ENCODE results near the gene ADRA2C. TPM values are rescaled to one million over a fixed set of nuclear protein-coding genes. Genes with fewer than 3 reads are reported as not detected.
"Not testable (repeated sequence)": the region's sequence is repeated elsewhere in the genome, so short reads cannot be mapped to it uniquely, and the experiment has no call there.

ADRA2C gene
- total RNA-seq, 1 experiment from 2014 or later: not detected

GRCh38 chr4:3814053-3814570, 47.9 kb downstream of the ADRA2C start:
- H3K9ac ChIP-seq (ENCODE audit: low read length): no peak overlapping the region
- ATAC-seq (no peak), DNase-seq (no peak)
- CTCF ChIA-PET: no interaction called here
- no peaks in the 10 kb centered on the region for H3K4me1 ChIP-seq (ENCODE audit: insufficient read depth, low read length)
- POLR2A ChIA-PET (ENCODE audit: unreplicated experiment): no interaction called here
- H3K4me2 ChIP-seq (ENCODE audit: low read length): no peak overlapping the region
- no peaks in the 10 kb centered on the region for H3K9me2 ChIP-seq (replicated peaks; ENCODE audit: low read length)
- intact Hi-C loops (cut with micrococcal nuclease): no loop called here
- H2AFZ ChIP-seq (ENCODE audit: low read length): no peak overlapping the region
- H4K20me1 ChIP-seq (ENCODE audit: low read length): no peaks in the 10 kb centered on the region
- no peaks in the 10 kb centered on the region for H3K79me2 ChIP-seq (ENCODE audit: low read length)
- H3K9me3 ChIP-seq (ENCODE audit: low read length): no peaks in the 10 kb centered on the region
- no peak overlapping the region for H3K4me3 ChIP-seq (ENCODE audit: low read length)
- TF ChIP-seq EZH2 (IDR thresholded peaks at IDR 0.05; ENCODE audit: low read length, unreplicated experiment) (no peak), EZH2phosphoT487 (IDR thresholded peaks at IDR 0.05; ENCODE audit: borderline replicate concordance, low read length) (no peak)
- TF ChIP-seq, protein P1, sequence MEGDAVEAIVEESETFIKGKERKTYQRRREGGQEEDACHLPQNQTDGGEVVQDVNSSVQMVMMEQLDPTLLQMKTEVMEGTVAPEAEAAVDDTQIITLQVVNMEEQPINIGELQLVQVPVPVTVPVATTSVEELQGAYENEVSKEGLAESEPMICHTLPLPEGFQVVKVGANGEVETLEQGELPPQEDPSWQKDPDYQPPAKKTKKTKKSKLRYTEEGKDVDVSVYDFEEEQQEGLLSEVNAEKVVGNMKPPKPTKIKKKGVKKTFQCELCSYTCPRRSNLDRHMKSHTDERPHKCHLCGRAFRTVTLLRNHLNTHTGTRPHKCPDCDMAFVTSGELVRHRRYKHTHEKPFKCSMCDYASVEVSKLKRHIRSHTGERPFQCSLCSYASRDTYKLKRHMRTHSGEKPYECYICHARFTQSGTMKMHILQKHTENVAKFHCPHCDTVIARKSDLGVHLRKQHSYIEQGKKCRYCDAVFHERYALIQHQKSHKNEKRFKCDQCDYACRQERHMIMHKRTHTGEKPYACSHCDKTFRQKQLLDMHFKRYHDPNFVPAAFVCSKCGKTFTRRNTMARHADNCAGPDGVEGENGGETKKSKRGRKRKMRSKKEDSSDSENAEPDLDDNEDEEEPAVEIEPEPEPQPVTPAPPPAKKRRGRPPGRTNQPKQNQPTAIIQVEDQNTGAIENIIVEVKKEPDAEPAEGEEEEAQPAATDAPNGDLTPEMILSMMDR (conservative IDR thresholded peaks at IDR 0.05; ENCODE audit: low read depth, low read length): no peak
- H3K27ac ChIP-seq (ENCODE audit: low read length): no peak overlapping the region
- H3K27me3 ChIP-seq (ENCODE audit: low read length): no peaks in the 10 kb centered on the region
- no peaks in the 10 kb centered on the region for H3K36me3 ChIP-seq (ENCODE audit: low read depth, low read length)
- no peaks in the 10 kb centered on the region for H3F3A ChIP-seq (ENCODE audit: low read length, unreplicated experiment)
- BruUV-seq (replicated peaks): no TSS peak

DNA sequence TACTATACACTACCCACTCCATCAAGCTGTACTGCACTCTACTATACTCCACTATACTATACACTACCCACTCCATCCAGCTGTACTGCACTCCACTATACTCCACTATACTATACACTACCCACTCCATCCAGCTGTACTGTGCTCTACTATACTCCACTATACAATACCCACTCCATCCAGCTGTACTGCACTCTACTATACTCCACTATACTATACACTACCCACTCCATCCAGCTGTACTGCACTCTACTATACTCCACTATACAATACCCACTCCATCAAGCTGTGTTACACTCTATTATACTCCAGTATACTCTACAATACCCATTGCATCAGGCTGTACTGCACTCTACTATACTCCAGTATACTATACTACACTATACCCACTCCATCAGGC, 48.7 kb downstream of the ADRA2C start:
- ATAC-seq; H3K27ac ChIP-seq (ENCODE audit: low read length); H3K79me2 ChIP-seq (ENCODE audit: low read length); H3K9ac ChIP-seq (ENCODE audit: low read length); H3K9me2 ChIP-seq (replicated peaks; ENCODE audit: low read length); H3K4me2 ChIP-seq (ENCODE audit: low read length); H3K4me3 ChIP-seq (ENCODE audit: low read length); BruUV-seq (replicated peaks); POLR2A ChIA-PET (ENCODE audit: unreplicated experiment); H3F3A ChIP-seq (ENCODE audit: low read length, unreplicated experiment); DNase-seq; H3K9me3 ChIP-seq (ENCODE audit: low read length); H3K4me1 ChIP-seq (ENCODE audit: insufficient read depth, low read length); intact Hi-C loops (cut with micrococcal nuclease); H3K36me3 ChIP-seq (ENCODE audit: low read depth, low read length); CTCF ChIA-PET; H4K20me1 ChIP-seq (ENCODE audit: low read length); H2AFZ ChIP-seq (ENCODE audit: low read length); H3K27me3 ChIP-seq (ENCODE audit: low read length): not testable (repeated sequence)

GRCh38 chr4:3816256-3816825, 50.2 kb downstream of the ADRA2C start:
- Histone ChIP-seq H3K4me2 (ENCODE audit: low read length) (no peak overlapping the region), H2AFZ (ENCODE audit: low read length) (no peak overlapping the region), H3K79me2 (ENCODE audit: low read length) (no peaks in the 10 kb centered on the region), H3K36me3 (ENCODE audit: low read depth, low read length) (no peaks in the 10 kb centered on the region), H3K9me3 (ENCODE audit: low read length) (no peaks in the 10 kb centered on the region), H4K20me1 (ENCODE audit: low read length) (no peaks in the 10 kb centered on the region), H3K27ac (ENCODE audit: low read length) (no peak overlapping the region), H3K9ac (ENCODE audit: low read length) (no peak overlapping the region), H3K4me3 (ENCODE audit: low read length) (no peak overlapping the region), H3K9me2 (replicated peaks; ENCODE audit: low read length) (no peaks in the 10 kb centered on the region), H3K4me1 (ENCODE audit: insufficient read depth, low read length) (no peaks in the 10 kb centered on the region), H3F3A (ENCODE audit: low read length, unreplicated experiment) (no peaks in the 10 kb centered on the region), H3K27me3 (ENCODE audit: low read length) (no peaks in the 10 kb centered on the region)
- DNase-seq (no peak), ATAC-seq (no peak)
- intact Hi-C loops (cut with micrococcal nuclease): no loop called here
- ChIA-PET POLR2A (ENCODE audit: unreplicated experiment) (no interaction called here), CTCF (no interaction called here)
- TF ChIP-seq EZH2phosphoT487 (IDR thresholded peaks at IDR 0.05; ENCODE audit: borderline replicate concordance, low read length) (no peak), EZH2 (IDR thresholded peaks at IDR 0.05; ENCODE audit: low read length, unreplicated experiment) (no peak)
- TF ChIP-seq, protein P1 (conservative IDR thresholded peaks at IDR 0.05; ENCODE audit: low read depth, low read length): no peak
- BruUV-seq (replicated peaks): no TSS peak
